Mesenchymal stem cell (in vitro differentiated cells and primary cell): ENCODE measurements around the gene SBNO1.
A peak's percentile ranks its signal among the peaks of the same experiment; 100 is the strongest.

Experiments used
- DNase-seq: peaks from one replicate; pipeline ENCODE4 v3.0.0-alpha.2; 2013
- H2AFZ ChIP-seq: one replicate; pipeline ENCODE4 v1.6.1; 2013; ENCODE audit warnings: low read depth, mild to moderate bottlenecking, control low read depth, inconsistent platforms, low read length, moderate library complexity
- H2AK5ac ChIP-seq: 2 replicates; pipeline ENCODE4 v1.6.1; 2013; ENCODE audit warnings: low read length, moderate library complexity, mild to moderate bottlenecking, inconsistent platforms; ENCODE audit not compliant: severe bottlenecking
- H2BK120ac ChIP-seq: one replicate; pipeline ENCODE4 v1.6.1; 2013; ENCODE audit warnings: low read depth, mild to moderate bottlenecking, inconsistent platforms, low read length, moderate library complexity
- H2BK12ac ChIP-seq, 2 experiments: one replicate each; pipeline ENCODE4 v1.6.1; 2013; ENCODE audit warnings: inconsistent platforms in 2 of 2, low read length in 2 of 2, mild to moderate bottlenecking in 2 of 2, moderate library complexity in 2 of 2, control low read depth in 1 of 2
- H2BK15ac ChIP-seq: one replicate; pipeline ENCODE4 v1.6.1; 2013; ENCODE audit warnings: mild to moderate bottlenecking, low read depth, inconsistent platforms; ENCODE audit not compliant: poor library complexity, severe bottlenecking
- H2BK5ac ChIP-seq: 2 replicates; pipeline ENCODE4 v1.6.1; 2013; ENCODE audit warnings: low read depth, mild to moderate bottlenecking, low read length, control low read depth, inconsistent platforms; ENCODE audit not compliant: poor library complexity, severe bottlenecking
- H3K14ac ChIP-seq, 2 experiments: one replicate each; pipeline ENCODE4 v1.6.1; 2013; ENCODE audit warnings: inconsistent platforms in 2 of 2, low read length in 2 of 2, control low read depth in 1 of 2, mild to moderate bottlenecking in 1 of 2, moderate library complexity in 1 of 2
- H3K18ac ChIP-seq, 2 experiments: one replicate each; pipeline ENCODE4 v1.6.1; 2013; ENCODE audit warnings: inconsistent platforms in 2 of 2, low read length in 2 of 2, control low read depth in 1 of 2, low read depth in 1 of 2, mild to moderate bottlenecking in 1 of 2
- H3K23ac ChIP-seq, 2 experiments: one replicate each; pipeline ENCODE4 v1.6.1; 2013; ENCODE audit warnings: inconsistent platforms in 2 of 2, low read length in 2 of 2, mild to moderate bottlenecking in 2 of 2, moderate library complexity in 2 of 2, control low read depth in 1 of 2
- H3K27ac ChIP-seq: 2 replicates; pipeline ENCODE4 v1.5.1; 2013; ENCODE audit warnings: mild to moderate bottlenecking, moderate library complexity, low read length, control low read depth, inconsistent platforms; ENCODE audit not compliant: poor library complexity, severe bottlenecking
- H3K27me3 ChIP-seq, 2 experiments: 2 replicates each; pipeline versions ENCODE4 v1.6.1 to v1.7.0; 2013; ENCODE audit warnings: low read length in 2 of 2, mild to moderate bottlenecking in 2 of 2, moderate library complexity in 2 of 2, control low read depth in 1 of 2, inconsistent platforms in 1 of 2; ENCODE audit not compliant: control insufficient read depth in 1 of 2, insufficient read depth in 1 of 2
- H3K36me3 ChIP-seq, 2 experiments: 2 replicates each; pipeline versions ENCODE4 v1.6.1 to v1.7.0; 2013; ENCODE audit warnings: low read length in 2 of 2, control low read depth in 1 of 2, inconsistent platforms in 1 of 2, low read depth in 1 of 2, mild to moderate bottlenecking in 1 of 2; ENCODE audit not compliant: insufficient read depth in 2 of 2, control insufficient read depth in 1 of 2
- H3K4ac ChIP-seq, 2 experiments: one replicate each; pipeline ENCODE4 v1.6.1; 2013; ENCODE audit warnings: inconsistent platforms in 2 of 2, low read length in 2 of 2, mild to moderate bottlenecking in 2 of 2, moderate library complexity in 2 of 2, control low read depth in 1 of 2, low read depth in 1 of 2
- H3K4me1 ChIP-seq: 2 replicates; pipeline ENCODE4 v1.6.1; 2013; ENCODE audit warnings: low read depth, low read length, control low read depth; ENCODE audit not compliant: control insufficient read depth, insufficient read depth
- H3K4me2 ChIP-seq: 2 replicates; pipeline ENCODE4 v1.6.1; 2013; ENCODE audit warnings: low read length, mild to moderate bottlenecking, inconsistent platforms; ENCODE audit not compliant: poor library complexity, severe bottlenecking
- H3K4me3 ChIP-seq, 2 experiments: 2 replicates each; pipeline versions ENCODE4 v1.5.1 to v1.7.0; 2013; ENCODE audit warnings: low read length in 2 of 2, mild to moderate bottlenecking in 2 of 2, control low read depth in 1 of 2, low read depth in 1 of 2; ENCODE audit not compliant: insufficient read depth in 1 of 2
- H3K79me1 ChIP-seq: replicated peaks from 2 replicates; pipeline ENCODE4 v1.6.1; 2013; ENCODE audit warnings: mild to moderate bottlenecking, control low read depth, low read length, inconsistent platforms; ENCODE audit not compliant: poor library complexity, severe bottlenecking
- H3K9ac ChIP-seq: 2 replicates; pipeline ENCODE4 v1.7.0; 2013; ENCODE audit warnings: mild to moderate bottlenecking, low read length, moderate library complexity
- H3K9me3 ChIP-seq: 2 replicates; pipeline ENCODE4 v1.7.0; 2013; ENCODE audit warnings: mild to moderate bottlenecking, low read length; ENCODE audit not compliant: control insufficient read depth
- H4K8ac ChIP-seq: one replicate; pipeline ENCODE4 v1.6.1; 2013; ENCODE audit warnings: inconsistent platforms, mild to moderate bottlenecking, low read length, moderate library complexity
- H4K91ac ChIP-seq: one replicate; pipeline ENCODE4 v1.6.1; 2013; ENCODE audit warnings: mild to moderate bottlenecking, low read length, inconsistent platforms
- WGBS: methylation state at CpG from one replicate; pipeline ENCODE4 v1.1.7; 2013; ENCODE audit warnings: mixed read lengths; 5-methylcytosine and 5-hydroxymethylcytosine counted together

Gene SBNO1

DNA sequence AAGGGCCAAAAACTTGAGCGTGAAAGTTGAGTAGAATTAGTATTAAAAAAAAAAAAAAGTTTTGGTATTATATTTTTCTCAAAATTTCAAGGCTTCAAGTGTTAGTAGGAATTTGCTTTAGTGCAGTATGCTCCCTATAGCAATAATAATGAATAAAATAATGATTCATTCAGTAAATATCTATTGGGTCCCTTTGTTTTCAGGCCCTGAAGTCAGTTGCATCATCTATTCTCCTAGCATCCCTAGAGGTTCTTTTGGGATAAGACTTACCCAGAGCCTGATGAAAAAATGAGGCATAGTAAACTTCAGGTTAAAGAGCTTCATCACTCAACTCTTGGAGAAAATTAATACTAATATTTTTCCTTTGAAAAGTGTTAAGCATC is 20.3 kb upstream of the SBNO1 start:
- no peak overlapping the region for H2BK5ac ChIP-seq
- H4K91ac ChIP-seq: no peak overlapping the region
- H3K27ac ChIP-seq: no peak overlapping the region
- H3K23ac ChIP-seq: no peak overlapping the region
- H3K4me1 ChIP-seq: peaks cover 13% of the 10 kb centered on the region
- H3K18ac ChIP-seq: no peak overlapping the region
- H2AK5ac ChIP-seq: no peak overlapping the region
- no peak overlapping the region for H4K8ac ChIP-seq
- H2BK120ac ChIP-seq: no peak overlapping the region
- WGBS: no CpG with 5 or more reads among the region's 1 CpG
- no peaks in the 10 kb centered on the region for H3K9me3 ChIP-seq
- peak overlapping the region; percentile 77 to 94 for H3K4me3 ChIP-seq
- peaks cover 0 to 5% of the 10 kb centered on the region in 2 experiments for H3K36me3 ChIP-seq
- peak; percentile 41 for DNase-seq
- H2BK12ac ChIP-seq: no peak overlapping the region
- no peak overlapping the region for H2BK15ac ChIP-seq
- peaks cover 15% of the 10 kb centered on the region for H3K79me1 ChIP-seq
- H3K4ac ChIP-seq: no peak overlapping the region
- no peaks in the 10 kb centered on the region for H3K27me3 ChIP-seq
- H3K14ac ChIP-seq: no peak overlapping the region
- no peak overlapping the region for H2AFZ ChIP-seq
- H3K9ac ChIP-seq: peak overlapping the region; percentile 92
- peak overlapping the region; percentile 99 for H3K4me2 ChIP-seq

DNA sequence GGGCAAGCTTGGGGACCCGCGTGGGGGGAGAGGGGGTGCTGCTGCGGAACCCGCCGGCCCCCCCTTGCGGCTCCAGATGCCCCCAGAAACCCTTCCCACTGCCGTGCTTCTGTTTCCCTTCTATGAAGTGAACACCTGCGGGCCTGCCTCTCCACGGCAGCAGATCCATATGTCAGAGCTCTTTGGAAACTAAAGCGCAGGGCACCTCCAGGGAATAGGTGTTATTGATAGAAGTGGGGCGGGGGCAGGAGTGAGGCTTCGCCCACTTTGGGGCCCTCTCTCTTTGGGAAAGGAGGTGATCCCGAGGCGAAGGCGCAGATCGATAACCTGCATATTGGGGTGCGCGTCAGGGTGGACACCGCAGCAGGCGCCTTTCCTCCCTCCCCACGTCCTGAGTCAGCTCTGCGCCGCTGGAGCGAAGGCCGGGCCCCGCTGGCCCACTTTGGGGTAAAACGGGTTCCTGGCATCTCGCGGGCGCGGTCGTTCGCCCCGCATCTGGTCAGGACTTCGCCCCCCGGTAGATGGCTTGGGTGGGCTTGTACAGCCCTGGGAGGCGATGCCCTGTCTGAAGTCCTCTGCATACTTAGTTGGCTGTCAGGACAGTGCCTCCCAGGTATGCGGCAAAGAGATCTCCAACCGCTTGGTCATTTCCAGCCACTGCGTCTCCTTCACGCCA is 19.8 kb upstream of the SBNO1 start:
- no peaks in the 10 kb centered on the region for H3K36me3 ChIP-seq
- H3K9me3 ChIP-seq: no peaks in the 10 kb centered on the region
- peak overlapping the region in 1 of 2 experiments; percentile 26 for H3K14ac ChIP-seq
- H3K4me1 ChIP-seq: peaks cover 11% of the 10 kb centered on the region
- peak overlapping the region; percentile 99 for H2AFZ ChIP-seq
- peak; percentile 49 for DNase-seq
- H2BK120ac ChIP-seq: peak overlapping the region; percentile 29
- peak overlapping the region; percentile 77 to 94 for H3K4me3 ChIP-seq
- no peak overlapping the region for H2BK5ac ChIP-seq
- peak overlapping the region; percentile 92 for H3K9ac ChIP-seq
- no peak overlapping the region for H4K91ac ChIP-seq
- H3K27ac ChIP-seq: peak overlapping the region; percentile 7
- no peak overlapping the region for H4K8ac ChIP-seq
- peak overlapping the region in 1 of 2 experiments; percentile 73 for H3K18ac ChIP-seq
- WGBS: under 1% methylated on average over 35 of the region's 41 CpGs
- peak overlapping the region; percentile 51 to 57 for H3K4ac ChIP-seq
- peak overlapping the region in 1 of 2 experiments; percentile 83 for H3K23ac ChIP-seq
- H2BK12ac ChIP-seq: peak overlapping the region in 1 of 2 experiments; percentile 45
- peaks cover 15% of the 10 kb centered on the region for H3K79me1 ChIP-seq
- no peak overlapping the region for H2AK5ac ChIP-seq
- H2BK15ac ChIP-seq: no peak overlapping the region
- H3K27me3 ChIP-seq: no peaks in the 10 kb centered on the region
- H3K4me2 ChIP-seq: peak overlapping the region; percentile 99

- Histone ChIP-seq H3K4me2 (no peak overlapping the region), H3K9me3 (no peaks in the 10 kb centered on the region), H3K9ac (no peak overlapping the region), H3K36me3 (no peaks in the 10 kb centered on the region), H4K8ac (no peak overlapping the region), H2AFZ (no peak overlapping the region), H2BK15ac (no peak overlapping the region), H3K14ac (no peak overlapping the region), H3K4me1 (peaks cover 7% of the 10 kb centered on the region), H2AK5ac (no peak overlapping the region), H2BK12ac (peak overlapping the region in 1 of 2 experiments; percentile 63), H3K4ac (no peak overlapping the region), H3K27ac (no peak overlapping the region), H2BK5ac (no peak overlapping the region), H4K91ac (peak overlapping the region; percentile 28), H2BK120ac (no peak overlapping the region), H3K79me1 (peaks cover 15% of the 10 kb centered on the region), H3K4me3 (peak overlapping the region in 1 of 2 experiments; percentile 44), H3K23ac (no peak overlapping the region), H3K27me3 (no peaks in the 10 kb centered on the region), H3K18ac (no peak overlapping the region)
- 95% methylated on average over 11 of the region's 14 CpGs for WGBS
- no peak for DNase-seq
These were observed 18.0 kb upstream of the SBNO1 start for GRCh38 chr12:123382684-123383083.

- Histone ChIP-seq H3K9ac (no peak overlapping the region), H4K91ac (no peak overlapping the region), H3K27ac (no peak overlapping the region), H3K9me3 (no peaks in the 10 kb centered on the region), H3K14ac (no peak overlapping the region), H3K18ac (no peak overlapping the region), H3K23ac (no peak overlapping the region), H3K79me1 (peaks cover 2% of the 10 kb centered on the region), H2BK12ac (no peak overlapping the region), H2AK5ac (no peak overlapping the region), H3K4me3 (no peak overlapping the region), H3K27me3 (no peaks in the 10 kb centered on the region), H2BK15ac (no peak overlapping the region), H4K8ac (no peak overlapping the region), H2BK5ac (no peak overlapping the region), H3K4me2 (no peak overlapping the region), H3K4ac (no peak overlapping the region), H2BK120ac (peak overlapping the region; percentile 58), H3K36me3 (no peaks in the 10 kb centered on the region), H3K4me1 (peaks cover 2% of the 10 kb centered on the region), H2AFZ (no peak overlapping the region)
- no peak for DNase-seq
- WGBS: 100% methylated on average over 4 of the region's 5 CpGs
These were observed 14.7 kb upstream of the SBNO1 start for GRCh38 chr12:123379391-123379790.
